Neuronal stem cell (in vitro differentiated cells): ENCODE measurements around the gene IL36G.

ENCODE experiments used
- DNase-seq: peaks from one replicate; pipeline ENCODE4 v3.0.0-alpha.2; 2013; ENCODE audit warnings: low spot score
- H2AFZ ChIP-seq: one replicate; pipeline ENCODE4 v1.6.1; 2013; ENCODE audit warnings: mild to moderate bottlenecking, low read length, inconsistent platforms
- H2AK5ac ChIP-seq: 2 replicates; pipeline ENCODE4 v1.6.1; 2013; ENCODE audit warnings: low read depth, mild to moderate bottlenecking, inconsistent platforms, low read length, moderate library complexity, mixed read lengths
- H2BK120ac ChIP-seq: 2 replicates; pipeline ENCODE4 v1.6.1; 2013; ENCODE audit warnings: low read depth, mild to moderate bottlenecking, inconsistent platforms, low read length, moderate library complexity, mixed read lengths
- H2BK12ac ChIP-seq: one replicate; pipeline ENCODE4 v1.6.1; 2013; ENCODE audit warnings: low read length, inconsistent platforms
- H2BK15ac ChIP-seq: 2 replicates; pipeline ENCODE4 v1.6.1; 2013; ENCODE audit warnings: mild to moderate bottlenecking, low read length, inconsistent platforms, mixed read lengths
- H2BK5ac ChIP-seq: one replicate; pipeline ENCODE4 v1.6.1; 2013; ENCODE audit warnings: inconsistent platforms, mild to moderate bottlenecking, low read length, moderate library complexity
- H3K14ac ChIP-seq: one replicate; pipeline ENCODE4 v1.6.1; 2013; ENCODE audit warnings: low read length, inconsistent platforms
- H3K18ac ChIP-seq: 2 replicates; pipeline ENCODE4 v1.6.1; 2013; ENCODE audit warnings: low read length, inconsistent platforms
- H3K23ac ChIP-seq: 2 replicates; pipeline ENCODE4 v1.6.1; 2013; ENCODE audit warnings: low read depth, mild to moderate bottlenecking, mixed read lengths, low read length, inconsistent platforms; ENCODE audit not compliant: poor library complexity
- H3K27ac ChIP-seq: replicated peaks from 3 replicates; pipeline ENCODE4 v1.5.1; 2013; ENCODE audit warnings: low read length, inconsistent platforms
- H3K27me3 ChIP-seq, 3 experiments: 2 replicates each; pipeline ENCODE4 v1.6.1; 2013; ENCODE audit warnings: low read length in 3 of 3, mild to moderate bottlenecking in 2 of 3, inconsistent platforms in 1 of 3, low read depth in 1 of 3, mixed read lengths in 1 of 3, moderate library complexity in 1 of 3; ENCODE audit not compliant: control insufficient read depth in 3 of 3, insufficient read depth in 3 of 3
- H3K36me3 ChIP-seq, 2 donors: replicated peaks in 1 of 2; 2 replicates each; pipeline ENCODE4 v1.6.1; 2013; ENCODE audit warnings: low read length in 2 of 2; ENCODE audit not compliant: control insufficient read depth in 2 of 2, insufficient read depth in 2 of 2
- H3K4ac ChIP-seq: 2 replicates; pipeline ENCODE4 v1.6.1; 2013; ENCODE audit warnings: inconsistent platforms, mild to moderate bottlenecking, low read length, moderate library complexity
- H3K4me1 ChIP-seq, 2 donors: 1 replicate in 1 of 2; 2 replicates in 1 of 2; pipeline ENCODE4 v1.6.1; 2013; ENCODE audit warnings: low read length in 2 of 2, low read depth in 1 of 2; ENCODE audit not compliant: control insufficient read depth in 2 of 2, insufficient read depth in 1 of 2
- H3K4me2 ChIP-seq: one replicate; pipeline ENCODE4 v1.6.1; 2013; ENCODE audit warnings: mild to moderate bottlenecking, low read length, inconsistent platforms; ENCODE audit not compliant: insufficient read depth, poor library complexity, severe bottlenecking
- H3K4me3 ChIP-seq, 2 donors: 2 replicates each; pipeline ENCODE4 v1.5.1; 2013; ENCODE audit warnings: low read length in 2 of 2, mild to moderate bottlenecking in 2 of 2, inconsistent platforms in 1 of 2, moderate library complexity in 1 of 2
- H3K79me1 ChIP-seq: one replicate; pipeline ENCODE4 v1.6.1; 2013; ENCODE audit warnings: low read depth, mild to moderate bottlenecking, inconsistent platforms, low read length, moderate library complexity
- H3K9ac ChIP-seq: one replicate; pipeline ENCODE4 v1.6.1; 2013; ENCODE audit warnings: mild to moderate bottlenecking, low read depth, low read length, inconsistent platforms; ENCODE audit not compliant: poor library complexity
- H3K9me3 ChIP-seq, 2 donors: replicated peaks in 1 of 2; 2 replicates each; pipeline versions ENCODE3 to v1.6.1; 2013; ENCODE audit warnings: low read length in 2 of 2, mild to moderate bottlenecking in 2 of 2, inconsistent platforms in 1 of 2, low read depth in 1 of 2, mixed read lengths in 1 of 2, moderate library complexity in 1 of 2; ENCODE audit not compliant: control insufficient read depth in 2 of 2, insufficient read depth in 1 of 2
- H4K8ac ChIP-seq: one replicate; pipeline ENCODE4 v1.6.1; 2013; ENCODE audit warnings: low read depth, mild to moderate bottlenecking, inconsistent platforms, low read length, moderate library complexity
- H4K91ac ChIP-seq: one replicate; pipeline ENCODE4 v1.6.1; 2013; ENCODE audit warnings: low read length, low read depth, mild to moderate bottlenecking, inconsistent platforms; ENCODE audit not compliant: poor library complexity
- WGBS, 2 donors: extraction: QIAGEN DNeasy Blood & Tissue Kit; methylation state at CpG; one replicate each; pipeline ENCODE4 v1.1.7; 2013; ENCODE audit warnings: missing lambda C conversion rate in 2 of 2, mixed read lengths in 1 of 2; ENCODE audit not compliant: insufficient read length in 2 of 2, insufficient replicate concordance in 1 of 2; ENCODE audit errors: extremely low coverage in 2 of 2; 5-methylcytosine and 5-hydroxymethylcytosine counted together

IL36G gene

GRCh38 chr2:113014067-113014466, 36.3 kb downstream of the IL36G start:
- H3K18ac ChIP-seq = no peak overlapping the region
- no peak overlapping the region for H2BK12ac ChIP-seq
- H3K79me1 ChIP-seq = no peaks in the 10 kb centered on the region
- no peaks in the 10 kb centered on the region for H3K36me3 ChIP-seq
- no peak overlapping the region for H2AK5ac ChIP-seq
- no peak overlapping the region for H4K8ac ChIP-seq
- H2BK120ac ChIP-seq = no peak overlapping the region
- H3K9ac ChIP-seq = no peak overlapping the region
- H2BK15ac ChIP-seq = no peak overlapping the region
- WGBS, 2 donors = no CpG with 5 or more reads among the region's 2 CpGs
- H2AFZ ChIP-seq = no peak overlapping the region
- H3K4me2 ChIP-seq = no peak overlapping the region
- H2BK5ac ChIP-seq = no peak overlapping the region
- peaks cover 0 to 7% of the 10 kb centered on the region in 2 donors for H3K4me1 ChIP-seq
- H4K91ac ChIP-seq = no peak overlapping the region
- H3K4me3 ChIP-seq = no peak overlapping the region
- H3K14ac ChIP-seq = no peak overlapping the region
- no peak overlapping the region for H3K23ac ChIP-seq
- H3K27me3 ChIP-seq = no peaks in the 10 kb centered on the region
- H3K4ac ChIP-seq = no peak overlapping the region
- peaks cover 0 to 2% of the 10 kb centered on the region in 2 donors for H3K9me3 ChIP-seq
- no peak overlapping the region for H3K27ac ChIP-seq
- DNase-seq = no peak

GRCh38 chr2:113015042-113015441, 37.2 kb downstream of the IL36G start:
- no peaks in the 10 kb centered on the region for H3K27me3 ChIP-seq
- no peak overlapping the region for H3K9ac ChIP-seq
- H3K4ac ChIP-seq = no peak overlapping the region
- no peak overlapping the region for H2AFZ ChIP-seq
- no peak overlapping the region for H2BK120ac ChIP-seq
- H3K9me3 ChIP-seq = peaks cover 0 to 2% of the 10 kb centered on the region in 2 donors
- no peaks in the 10 kb centered on the region for H3K79me1 ChIP-seq
- H3K4me2 ChIP-seq = no peak overlapping the region
- no peak for DNase-seq
- no peak overlapping the region for H3K4me3 ChIP-seq
- H2BK15ac ChIP-seq = no peak overlapping the region
- H4K8ac ChIP-seq = no peak overlapping the region
- no peak overlapping the region for H2BK5ac ChIP-seq
- H3K18ac ChIP-seq = no peak overlapping the region
- H3K36me3 ChIP-seq = no peaks in the 10 kb centered on the region
- no peak overlapping the region for H3K27ac ChIP-seq
- H2BK12ac ChIP-seq = no peak overlapping the region
- peaks cover 0 to 7% of the 10 kb centered on the region in 2 donors for H3K4me1 ChIP-seq
- H2AK5ac ChIP-seq = no peak overlapping the region
- no peak overlapping the region for H3K23ac ChIP-seq
- H3K14ac ChIP-seq = no peak overlapping the region
- WGBS, 2 donors = no CpG with 5 or more reads among the region's 1 CpG
- no peak overlapping the region for H4K91ac ChIP-seq

- no peak overlapping the region for H3K18ac ChIP-seq
Measured at GRCh38 chr2:113015655-113016054, 37.8 kb downstream of the IL36G start.

DNA sequence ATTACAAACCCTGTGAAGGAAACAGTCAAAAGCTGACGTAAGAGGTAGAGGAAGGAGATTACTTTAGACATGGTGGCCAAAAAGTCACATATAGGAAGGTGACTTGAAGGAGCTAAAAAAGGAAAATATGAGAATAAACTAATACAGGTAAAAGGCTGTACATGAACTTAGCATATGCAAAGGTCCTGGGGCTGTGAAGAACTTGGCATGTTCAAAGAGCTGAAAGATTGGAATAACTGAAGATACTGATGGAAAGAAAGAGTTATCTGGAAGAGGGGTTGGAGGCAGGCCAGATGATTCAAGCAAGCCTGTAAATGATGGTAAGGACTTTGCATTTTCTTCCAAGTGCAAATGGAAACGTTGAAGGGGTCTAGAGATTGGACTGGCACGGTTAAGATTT, 40.7 kb downstream of the IL36G start:
- Histone ChIP-seq H3K27ac (no peak overlapping the region), H2AK5ac (no peak overlapping the region), H3K18ac (no peak overlapping the region), H4K91ac (no peak overlapping the region), H3K4me3 (no peak overlapping the region), H2AFZ (no peak overlapping the region), H3K36me3 (no peaks in the 10 kb centered on the region), H3K27me3 (peaks cover 0 to 3% (median 0%) of the 10 kb centered on the region in 3 experiments), H2BK15ac (no peak overlapping the region), H3K4me1 (no peaks in the 10 kb centered on the region), H2BK12ac (no peak overlapping the region), H3K4ac (no peak overlapping the region), H2BK120ac (no peak overlapping the region), H3K79me1 (no peaks in the 10 kb centered on the region), H3K4me2 (no peak overlapping the region), H3K23ac (no peak overlapping the region), H4K8ac (no peak overlapping the region), H3K14ac (no peak overlapping the region), H2BK5ac (no peak overlapping the region), H3K9ac (no peak overlapping the region), H3K9me3 (peaks cover 0 to 2% of the 10 kb centered on the region in 2 donors)
- no CpG with 5 or more reads among the region's 3 CpGs for WGBS, 2 donors
- no peak for DNase-seq

More at GRCh38 chr2:113015655-113016054, 37.8 kb downstream of the IL36G start:
- DNase-seq = no peak
- Histone ChIP-seq H3K4me1 (peaks cover 0 to 7% of the 10 kb centered on the region in 2 donors), H2AK5ac (no peak overlapping the region), H3K14ac (no peak overlapping the region), H3K9me3 (peaks cover 0 to 2% of the 10 kb centered on the region in 2 donors), H3K4me2 (no peak overlapping the region), H3K4ac (no peak overlapping the region), H2AFZ (peak overlapping the region; percentile 61), H3K36me3 (no peaks in the 10 kb centered on the region), H3K23ac (no peak overlapping the region), H4K8ac (no peak overlapping the region), H3K27me3 (no peaks in the 10 kb centered on the region), H3K9ac (no peak overlapping the region), H3K4me3 (no peak overlapping the region), H2BK5ac (no peak overlapping the region), H3K27ac (no peak overlapping the region), H2BK12ac (no peak overlapping the region), H4K91ac (no peak overlapping the region), H3K79me1 (no peaks in the 10 kb centered on the region), H2BK120ac (no peak overlapping the region), H2BK15ac (no peak overlapping the region)
- no CpG with 5 or more reads among the region's 2 CpGs for WGBS, 2 donors
